GM21447 (cell line): ENCODE measurements around the gene MARCKSL1.
"Not testable (repeated sequence)": the region's sequence is repeated elsewhere in the genome, so short reads cannot be mapped to it uniquely, and the experiment has no call there.

Experiments used
- ATAC-seq: cut with Tn5 transposase; IDR thresholded peaks from one replicate; pipeline ENCODE4 v1.9.1; 2021; ENCODE audit not compliant: unreplicated experiment

The MARCKSL1 gene

DNA sequence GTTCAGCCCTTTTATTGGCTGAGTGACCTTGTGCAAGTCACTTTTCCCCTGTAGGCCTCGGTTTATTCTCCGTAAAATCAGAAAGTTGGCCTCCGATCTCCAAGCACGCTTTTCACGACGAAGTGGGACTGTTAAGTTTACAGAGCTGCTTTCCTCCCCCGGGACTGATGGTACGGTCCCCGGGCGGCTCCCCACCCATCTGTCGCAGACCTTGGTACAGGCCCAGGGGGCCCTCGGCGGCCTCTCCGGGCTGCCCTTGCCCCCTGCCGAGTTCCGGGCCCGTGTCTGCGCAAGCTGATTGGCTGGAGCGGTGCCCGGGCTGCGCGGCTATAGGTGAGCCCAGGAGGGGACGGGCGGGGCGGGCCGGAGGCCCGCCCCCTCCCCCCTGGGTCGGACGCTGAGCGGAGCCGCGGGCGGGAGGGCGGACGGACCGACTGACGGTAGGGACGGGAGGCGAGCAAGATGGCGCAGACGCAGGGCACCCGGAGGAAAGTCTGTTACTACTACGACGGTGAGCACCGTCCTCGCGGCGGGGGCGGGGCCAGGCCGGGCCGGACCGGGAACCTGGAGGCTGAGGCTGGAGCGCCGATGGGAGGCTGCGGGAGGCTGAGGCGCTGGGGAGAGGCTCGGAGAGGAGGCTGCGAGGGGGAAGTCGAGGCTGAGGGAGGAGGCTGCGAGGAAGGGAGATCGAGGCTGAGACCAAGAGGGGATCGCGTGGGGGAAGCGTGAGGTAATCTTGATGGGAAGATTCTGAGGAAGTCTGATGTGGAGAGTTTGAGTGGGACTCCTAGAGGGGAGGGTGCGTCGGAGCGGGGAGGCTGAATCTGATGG lies 44.1 kb downstream of the MARCKSL1 start, which contains the start of gene HDAC1:
HDAC1 (plus strand) TSS at position 376 of the 831 bp plus-strand sequence; CDS start at position 463, 87 bp downstream.
- ATAC-seq = peak; percentile 87

DNA sequence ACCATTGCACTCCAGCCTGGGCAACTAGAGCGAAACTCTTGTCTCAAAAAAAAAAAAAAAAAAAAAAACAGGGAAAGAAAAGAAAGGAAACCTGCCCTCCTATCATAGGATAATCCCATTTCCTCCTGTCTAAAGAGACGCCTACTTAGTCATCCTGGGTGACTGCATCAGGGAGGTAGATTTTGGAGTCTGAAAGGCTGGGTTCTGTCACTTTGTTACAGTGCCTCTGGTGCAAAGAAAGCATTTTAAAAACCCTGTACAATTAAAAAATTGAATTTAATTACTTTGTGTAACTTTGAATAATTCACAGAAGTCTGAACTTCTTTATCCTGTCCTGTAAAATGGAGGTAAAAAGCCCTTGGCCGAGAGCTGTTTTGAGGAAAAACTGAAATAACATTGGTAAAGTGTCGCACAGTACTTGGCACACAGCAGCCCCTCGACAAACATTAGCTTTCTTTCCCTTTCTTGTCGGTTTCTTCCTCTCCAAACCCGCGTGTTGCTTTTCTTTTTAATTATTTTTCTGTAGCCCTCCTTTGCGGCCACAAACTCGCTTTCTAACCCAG lies 44.8 kb downstream of the MARCKSL1 start:
- no peak for ATAC-seq

DNA sequence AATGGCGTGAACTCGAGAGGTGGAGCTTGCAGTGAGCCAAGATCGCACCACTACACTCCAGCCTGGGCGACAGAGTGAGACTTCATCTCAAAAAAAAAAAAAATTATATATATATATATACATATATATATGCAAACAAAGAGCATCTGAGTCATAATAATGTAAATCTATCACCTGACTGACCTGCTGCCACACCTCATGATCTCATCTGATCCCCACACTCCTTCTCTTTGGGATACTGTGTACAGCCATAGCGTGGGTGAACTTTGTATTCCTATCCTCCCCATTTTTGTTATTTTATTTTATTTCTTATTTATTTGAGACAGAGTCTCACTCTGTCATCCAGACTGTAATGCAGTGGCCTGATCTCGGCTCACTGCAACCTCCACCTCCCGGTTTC lies 46.8 kb downstream of the MARCKSL1 start:
- no peak for ATAC-seq

DNA sequence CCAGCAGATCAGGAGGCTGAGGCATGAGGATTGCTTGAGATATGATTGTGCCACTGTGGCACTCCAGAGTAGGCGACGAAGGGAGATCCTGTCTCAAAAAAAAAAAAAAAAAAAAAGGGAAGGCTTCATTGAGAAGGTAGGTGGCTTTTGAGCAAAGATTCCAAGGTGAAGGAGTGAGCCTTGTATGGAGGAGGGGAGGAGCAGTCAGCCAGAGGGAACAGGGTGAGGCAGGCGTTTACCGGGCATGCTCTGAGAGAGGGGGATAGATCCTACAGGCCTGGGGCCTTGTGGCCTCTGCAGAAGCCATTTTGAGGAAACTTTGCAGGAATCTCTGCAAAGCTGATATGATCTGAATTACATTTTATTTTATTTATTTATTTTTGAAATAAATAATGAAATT lies 49.3 kb downstream of the MARCKSL1 start:
- ATAC-seq = no peak

DNA sequence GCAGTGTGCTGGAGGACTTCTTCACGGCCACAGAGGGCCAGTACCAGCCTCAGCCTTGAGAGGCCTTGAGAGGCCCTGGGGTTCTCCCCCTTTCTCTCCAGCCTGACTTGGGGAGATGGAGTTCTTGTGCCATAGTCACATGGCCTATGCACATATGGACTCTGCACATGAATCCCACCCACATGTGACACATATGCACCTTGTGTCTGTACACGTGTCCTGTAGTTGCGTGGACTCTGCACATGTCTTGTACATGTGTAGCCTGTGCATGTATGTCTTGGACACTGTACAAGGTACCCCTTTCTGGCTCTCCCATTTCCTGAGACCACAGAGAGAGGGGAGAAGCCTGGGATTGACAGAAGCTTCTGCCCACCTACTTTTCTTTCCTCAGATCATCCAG lies 50.4 kb downstream of the MARCKSL1 start:
- ATAC-seq = no peak

DNA sequence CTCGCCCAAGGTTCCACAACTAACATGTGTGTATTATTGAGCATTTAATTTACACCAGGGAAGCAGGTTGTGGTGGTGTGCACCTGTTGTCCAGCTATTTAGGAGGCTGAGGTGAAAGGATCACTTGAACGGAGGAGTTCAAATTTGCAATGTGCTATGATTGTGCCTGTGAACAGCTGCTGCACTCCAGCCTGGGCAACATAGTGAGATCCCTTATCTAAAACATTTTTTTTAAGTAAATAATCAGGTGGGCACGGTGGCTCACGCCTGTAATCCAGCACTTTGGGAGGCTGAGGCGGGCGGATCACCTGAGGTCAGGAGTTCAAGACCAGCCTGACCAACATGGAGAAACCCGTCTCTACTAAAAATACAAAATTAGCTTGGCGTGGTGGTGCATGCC lies 51.3 kb downstream of the MARCKSL1 start:
- not testable (repeated sequence) for ATAC-seq
